Measurements from ENCODE around the gene C6orf118.

The C6orf118 gene

GRCh38 chr6:165244524-165245247, 64.7 kb downstream of the C6orf118 start:
- no peak for DNase-seq

GRCh38 chr6:165243801-165244200, 65.6 kb downstream of the C6orf118 start:
- no peak for DNase-seq

GRCh38 chr6:165236326-165236725, 73.1 kb downstream of the C6orf118 start:
- no peak for DNase-seq

GRCh38 chr6:165232731-165233488, 76.5 kb downstream of the C6orf118 start:
- DNase-seq = no peak

GRCh38 chr6:165231581-165232561, 77.5 kb downstream of the C6orf118 start:
- DNase-seq = peak; percentile 50

- DNase-seq = no peak
Observed at GRCh38 chr6:165231177-165231576, 78.2 kb downstream of the C6orf118 start.
